ENCODE results near the gene FOXN4.

Gene FOXN4

GRCh38 chr12:109286252-109286651 is 22.8 kb downstream of the FOXN4 start:
- TF ChIP-seq, protein P1, sequence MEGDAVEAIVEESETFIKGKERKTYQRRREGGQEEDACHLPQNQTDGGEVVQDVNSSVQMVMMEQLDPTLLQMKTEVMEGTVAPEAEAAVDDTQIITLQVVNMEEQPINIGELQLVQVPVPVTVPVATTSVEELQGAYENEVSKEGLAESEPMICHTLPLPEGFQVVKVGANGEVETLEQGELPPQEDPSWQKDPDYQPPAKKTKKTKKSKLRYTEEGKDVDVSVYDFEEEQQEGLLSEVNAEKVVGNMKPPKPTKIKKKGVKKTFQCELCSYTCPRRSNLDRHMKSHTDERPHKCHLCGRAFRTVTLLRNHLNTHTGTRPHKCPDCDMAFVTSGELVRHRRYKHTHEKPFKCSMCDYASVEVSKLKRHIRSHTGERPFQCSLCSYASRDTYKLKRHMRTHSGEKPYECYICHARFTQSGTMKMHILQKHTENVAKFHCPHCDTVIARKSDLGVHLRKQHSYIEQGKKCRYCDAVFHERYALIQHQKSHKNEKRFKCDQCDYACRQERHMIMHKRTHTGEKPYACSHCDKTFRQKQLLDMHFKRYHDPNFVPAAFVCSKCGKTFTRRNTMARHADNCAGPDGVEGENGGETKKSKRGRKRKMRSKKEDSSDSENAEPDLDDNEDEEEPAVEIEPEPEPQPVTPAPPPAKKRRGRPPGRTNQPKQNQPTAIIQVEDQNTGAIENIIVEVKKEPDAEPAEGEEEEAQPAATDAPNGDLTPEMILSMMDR (IDR thresholded peaks at IDR 0.05): no peak

GRCh38 chr12:109284392-109284791 is 24.7 kb downstream of the FOXN4 start:
- Histone ChIP-seq H3K27ac (no peak overlapping the region), H3K4me3 (no peak overlapping the region)
- TF ChIP-seq, protein P1 (IDR thresholded peaks at IDR 0.05): no peak
- DNase-seq (ENCODE audit: low spot score): no peak

More at GRCh38 chr12:109286252-109286651, 22.8 kb downstream of the FOXN4 start:
- no peak overlapping the region for H3K4me3 ChIP-seq
- DNase-seq (ENCODE audit: low spot score): no peak
- H3K27ac ChIP-seq: no peak overlapping the region

GRCh38 chr12:109281452-109281851 is 27.6 kb downstream of the FOXN4 start:
- H3K4me3 ChIP-seq: no peak overlapping the region
- TF ChIP-seq, protein P1 (IDR thresholded peaks at IDR 0.05): no peak
- no peak for DNase-seq (ENCODE audit: low spot score)
- no peak overlapping the region for H3K27ac ChIP-seq

DNA sequence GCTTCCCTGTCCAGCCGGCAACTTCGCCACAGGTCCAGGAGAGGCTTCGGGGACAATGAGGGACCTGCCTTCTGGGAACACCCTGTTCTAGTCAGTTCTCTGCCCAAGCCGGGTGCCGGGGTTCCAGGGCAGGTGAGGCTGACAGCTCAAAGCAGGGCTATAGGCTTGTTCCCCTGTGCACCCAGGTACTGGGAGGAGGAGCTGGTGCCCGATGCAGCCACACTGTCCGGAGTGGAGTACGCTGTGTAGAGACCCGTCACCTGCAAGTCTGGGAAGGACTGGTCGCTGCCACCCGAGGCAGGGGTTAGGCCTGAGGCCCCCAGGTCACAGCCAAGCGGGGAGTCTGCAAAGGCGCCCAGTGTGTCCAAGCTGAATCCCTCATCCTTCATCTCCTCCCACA is 29.6 kb downstream of the FOXN4 start:
- Histone ChIP-seq H3K27ac (no peak overlapping the region), H3K4me3 (no peak overlapping the region)
- TF ChIP-seq, protein P1 (IDR thresholded peaks at IDR 0.05): no peak
- DNase-seq (ENCODE audit: low spot score): no peak

GRCh38 chr12:109278912-109279311 is 30.2 kb downstream of the FOXN4 start:
- TF ChIP-seq, protein P1 (IDR thresholded peaks at IDR 0.05): no peak
- Histone ChIP-seq H3K27ac (no peak overlapping the region), H3K4me3 (no peak overlapping the region)
- no peak for DNase-seq (ENCODE audit: low spot score)

DNA sequence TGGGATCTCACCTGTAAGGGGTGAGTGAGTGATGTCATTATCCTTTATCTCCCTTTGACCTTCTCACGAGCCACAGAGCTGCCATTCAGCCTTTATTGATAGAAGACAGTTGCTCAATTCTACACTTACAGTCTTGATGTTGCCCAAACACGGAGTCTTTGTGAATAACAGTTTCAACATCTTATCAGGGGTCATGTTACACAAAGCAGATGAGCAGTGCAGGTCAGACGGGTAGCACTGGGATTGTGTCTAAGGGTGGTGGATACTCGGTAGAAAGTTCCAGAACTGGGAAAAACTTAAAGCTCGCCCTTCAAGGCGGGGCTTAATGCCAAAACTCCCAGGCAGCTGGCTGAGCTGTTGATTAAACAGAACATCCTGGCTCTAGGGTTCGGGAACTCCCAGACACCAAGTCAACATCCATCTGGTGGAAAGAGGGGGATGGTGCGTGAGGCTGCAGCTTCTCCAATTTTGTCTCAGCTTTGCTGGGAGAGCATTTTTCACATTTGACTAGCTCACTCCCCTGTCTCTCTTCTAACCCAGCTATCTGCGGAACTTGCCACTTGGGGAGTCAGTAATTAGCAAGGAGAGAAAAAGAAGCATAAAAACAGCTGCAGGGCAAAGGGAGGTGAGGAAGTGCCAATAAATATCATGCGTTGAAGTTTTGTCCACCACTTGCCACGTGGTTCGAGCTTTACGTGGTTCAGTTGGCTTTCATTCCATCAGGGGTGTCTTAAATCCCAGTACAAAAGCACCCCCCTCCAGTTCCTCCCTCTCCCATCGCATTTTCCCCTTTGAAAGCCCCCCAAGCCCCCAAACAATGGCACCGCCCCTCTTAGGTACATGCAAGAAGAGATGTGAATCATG is 31.0 kb downstream of the FOXN4 start:
- TF ChIP-seq, protein P1 (IDR thresholded peaks at IDR 0.05): no peak
- no peak overlapping the region for H3K4me3 ChIP-seq
- H3K27ac ChIP-seq: no peak overlapping the region
- no peak for DNase-seq (ENCODE audit: low spot score)
